ENCODE measurements around the gene LCP2. TPM values are rescaled to one million over a fixed set of nuclear protein-coding genes. Genes with fewer than 3 reads are reported as not detected.

Gene LCP2
- polyA plus RNA-seq, 3 donors: 52.0 to 177 (median 89.5) TPM

- Histone ChIP-seq H3K36me3 (replicated peaks in 1 of 2; ENCODE audit: control insufficient read depth in 1 of 2, insufficient read depth in 2 of 2, low read length in 2 of 2) (peaks cover 78 to 89% of the 10 kb centered on the region in 2 donors), H3K9ac (ENCODE audit: insufficient read depth, low read length, poor library complexity, severe bottlenecking) (no peak overlapping the region), H2AFZ (ENCODE audit: insufficient read depth, low read depth, low read length, poor library complexity, severe bottlenecking) (no peak overlapping the region), H3K9me3 (replicated peaks in 1 of 2; ENCODE audit: control insufficient read depth in 1 of 2, insufficient read depth in 1 of 2, low read length in 2 of 2) (no peaks in the 10 kb centered on the region), H3K4me3 (replicated peaks in 1 of 3; ENCODE audit: low read depth in 2 of 3, low read length in 3 of 3) (no peak overlapping the region), H3K4me1 (ENCODE audit: control insufficient read depth in 1 of 2, insufficient read depth in 2 of 2, low read length in 2 of 2) (peaks cover 70 to 84% of the 10 kb centered on the region in 2 donors), H4K20me1 (ENCODE audit: insufficient read depth, low read length) (peaks cover 99% of the 10 kb centered on the region), H3K79me2 (ENCODE audit: insufficient read depth, low read length) (peaks cover 91% of the 10 kb centered on the region), H3K27me3 (ENCODE audit: control insufficient read depth in 2 of 2, insufficient read depth in 2 of 2, low read length in 2 of 2) (no peaks in the 10 kb centered on the region), H3K4me2 (replicated peaks; ENCODE audit: extremely low read depth, low read length, poor library complexity, severe bottlenecking) (no peak overlapping the region), H3K27ac (ENCODE audit: low read depth in 1 of 2, low read length in 2 of 2) (peak overlapping the region in 1 of 2 donors; percentile 83)
- H3K4me1 Mint-ChIP-seq: peaks cover 92% of the 10 kb centered on the region
- DNase-seq: no peak
- H3K27me3 Mint-ChIP-seq (ENCODE audit: low read depth in 3 of 3): peaks cover 0 to 2% (median 0%) of the 10 kb centered on the region in 3 donors
- H3K27ac Mint-ChIP-seq: peak overlapping the region in 4 of 7 donors; percentile 31 to 84 (median 72)
- intact Hi-C loops (cut with micrococcal nuclease): no loop called here
- peaks cover 88 to 99% of the 10 kb centered on the region in 2 donors for H3K36me3 Mint-ChIP-seq
- H3K4me3 Mint-ChIP-seq: no peak overlapping the region
- no peak for TF ChIP-seq CTCF (IDR thresholded peaks at IDR 0.05)
- no CpG with 5 or more reads among the region's 2 CpGs for WGBS (ENCODE audit: insufficient coverage)
- no peaks in the 10 kb centered on the region for H3K9me3 Mint-ChIP-seq
Observed at GRCh38 chr5:170284231-170284630, 13.3 kb downstream of the LCP2 start.

GRCh38 chr5:170283296-170283695, 14.3 kb downstream of the LCP2 start:
- peaks cover 85% of the 10 kb centered on the region for H3K79me2 ChIP-seq (ENCODE audit: insufficient read depth, low read length)
- Mint-ChIP-seq H3K27me3 (ENCODE audit: low read depth in 3 of 3) (peaks cover 0 to 2% (median 0%) of the 10 kb centered on the region in 3 donors), H3K36me3 (peaks cover 80 to 91% of the 10 kb centered on the region in 2 donors), H3K4me3 (no peak overlapping the region), H3K4me1 (peaks cover 90% of the 10 kb centered on the region), H3K9me3 (no peaks in the 10 kb centered on the region), H3K27ac (peak overlapping the region in 5 of 7 donors; percentile 55 to 88 (median 79))
- no peak overlapping the region for H3K9ac ChIP-seq (ENCODE audit: insufficient read depth, low read length, poor library complexity, severe bottlenecking)
- no peak for TF ChIP-seq CTCF (IDR thresholded peaks at IDR 0.05)
- no peaks in the 10 kb centered on the region for H3K27me3 ChIP-seq (ENCODE audit: control insufficient read depth in 2 of 2, insufficient read depth in 2 of 2, low read length in 2 of 2)
- DNase-seq: no peak
- no peaks in the 10 kb centered on the region for H3K9me3 ChIP-seq (replicated peaks in 1 of 2; ENCODE audit: control insufficient read depth in 1 of 2, insufficient read depth in 1 of 2, low read length in 2 of 2)
- H3K4me3 ChIP-seq (replicated peaks in 1 of 3; ENCODE audit: low read depth in 2 of 3, low read length in 3 of 3): no peak overlapping the region
- 100% methylated on average over 1 of the region's 1 CpG for WGBS (ENCODE audit: insufficient coverage)
- H3K4me2 ChIP-seq (replicated peaks; ENCODE audit: extremely low read depth, low read length, poor library complexity, severe bottlenecking): no peak overlapping the region
- peak overlapping the region in 1 of 2 donors; percentile 64 for H3K27ac ChIP-seq (ENCODE audit: low read depth in 1 of 2, low read length in 2 of 2)
- H4K20me1 ChIP-seq (ENCODE audit: insufficient read depth, low read length): peaks cover 98% of the 10 kb centered on the region
- intact Hi-C loops (cut with micrococcal nuclease): no loop called here
- H3K36me3 ChIP-seq (replicated peaks in 1 of 2; ENCODE audit: control insufficient read depth in 1 of 2, insufficient read depth in 2 of 2, low read length in 2 of 2): peaks cover 69 to 79% of the 10 kb centered on the region in 2 donors
- H3K4me1 ChIP-seq (ENCODE audit: control insufficient read depth in 1 of 2, insufficient read depth in 2 of 2, low read length in 2 of 2): peaks cover 69 to 84% of the 10 kb centered on the region in 2 donors
- H2AFZ ChIP-seq (ENCODE audit: insufficient read depth, low read depth, low read length, poor library complexity, severe bottlenecking): no peak overlapping the region
